CMK (cell line): ENCODE results near the gene DIP2C.
A peak's percentile ranks its signal among the peaks of the same experiment; 100 is the strongest.

Experiments used
- DNase-seq: peaks from one replicate; pipeline ENCODE4 v3.0.0-alpha.2; 2010; ENCODE audit warnings: low read depth

DIP2C gene

GRCh38 chr10:235915-236314 lies 453.6 kb downstream of the DIP2C start:
- DNase-seq, result no peak

- no peak for DNase-seq
Measured at GRCh38 chr10:234708-235406, 454.6 kb downstream of the DIP2C start.

- no peak for DNase-seq
Measured at GRCh38 chr10:232878-233277, 456.6 kb downstream of the DIP2C start.

- no peak for DNase-seq
Measured at GRCh38 chr10:232061-232460, 457.4 kb downstream of the DIP2C start.

- peak; percentile 12 for DNase-seq
Measured at GRCh38 chr10:230758-231157, 458.7 kb downstream of the DIP2C start.

- DNase-seq, result no peak
Measured at GRCh38 chr10:228366-228765, 461.1 kb downstream of the DIP2C start.

GRCh38 chr10:227014-227413 lies 462.5 kb downstream of the DIP2C start:
- DNase-seq, result no peak

GRCh38 chr10:226018-226417 lies 463.4 kb downstream of the DIP2C start:
- DNase-seq, result no peak

GRCh38 chr10:224571-224970 lies 464.9 kb downstream of the DIP2C start:
- DNase-seq, result no peak
